Activated T-cell treated with anti-CD3 and anti-CD28 coated beads for 4 hours (primary cell): ENCODE data around the gene ERAP2.
A peak's percentile ranks its signal among the peaks of the same experiment; 100 is the strongest.
"Not testable (repeated sequence)": the region's sequence is repeated elsewhere in the genome, so short reads cannot be mapped to it uniquely, and the experiment has no call there.

Experiments used
- DNase-seq: peaks from one replicate; pipeline ENCODE4 v3.0.0-alpha.2; 2020

ERAP2 gene

DNA sequence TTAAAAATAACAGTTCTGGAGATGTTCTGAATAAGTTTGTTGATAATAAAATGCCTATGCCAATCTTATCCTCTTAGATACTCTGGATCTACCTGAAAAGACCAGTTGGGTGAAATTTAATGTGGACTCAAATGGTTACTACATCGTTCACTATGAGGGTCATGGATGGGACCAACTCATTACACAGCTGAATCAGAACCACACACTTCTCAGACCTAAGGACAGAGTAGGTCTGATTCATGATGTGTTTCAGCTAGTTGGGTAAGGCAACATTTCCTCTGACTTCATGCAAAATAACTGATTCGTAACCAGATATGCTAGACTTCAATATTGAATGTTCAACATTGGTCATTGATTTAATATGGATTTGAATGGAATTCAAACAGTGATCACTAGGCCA, 27.0 kb downstream of the ERAP2 start:
- DNase-seq = no peak

DNA sequence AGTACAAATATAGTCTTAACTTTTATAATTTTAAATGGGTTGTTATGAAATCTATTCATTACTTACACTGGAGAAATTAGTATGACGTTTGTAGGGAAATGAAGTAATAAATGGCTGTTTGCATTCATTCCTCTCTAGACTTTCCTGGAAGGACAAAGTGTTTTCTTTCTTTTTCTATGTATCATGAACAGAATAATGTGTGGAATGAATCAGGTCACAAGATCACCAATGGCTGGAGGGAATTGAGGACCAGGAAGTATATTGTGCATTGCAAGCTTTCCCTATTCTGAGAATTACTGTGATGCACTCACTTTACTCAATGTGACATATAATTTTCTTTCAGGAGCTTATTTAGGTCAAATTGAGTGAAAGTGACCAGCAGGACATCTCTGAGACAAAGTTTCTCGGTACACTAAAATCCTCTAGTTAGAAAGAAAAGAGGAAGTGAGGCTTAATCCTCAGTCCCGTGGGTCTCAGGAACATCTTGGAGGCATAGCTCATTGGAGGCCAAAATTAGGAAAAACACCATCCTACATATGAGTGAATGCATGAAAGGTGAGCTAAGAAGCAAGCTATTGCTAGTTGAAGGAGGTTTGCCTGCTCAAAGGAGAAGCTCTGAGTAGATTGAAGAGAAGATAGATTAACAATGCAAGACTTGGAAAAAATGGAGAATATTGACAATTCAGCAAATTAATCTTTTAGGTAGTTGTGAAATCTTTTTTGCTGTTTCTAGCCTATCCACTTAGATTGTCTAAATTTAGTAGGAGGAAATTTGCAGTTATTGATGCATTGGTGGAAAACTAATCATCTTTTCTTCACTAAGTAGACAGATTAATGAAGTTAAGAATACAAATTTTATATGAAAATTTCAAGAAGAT, 28.0 kb downstream of the ERAP2 start:
- DNase-seq = no peak

DNA sequence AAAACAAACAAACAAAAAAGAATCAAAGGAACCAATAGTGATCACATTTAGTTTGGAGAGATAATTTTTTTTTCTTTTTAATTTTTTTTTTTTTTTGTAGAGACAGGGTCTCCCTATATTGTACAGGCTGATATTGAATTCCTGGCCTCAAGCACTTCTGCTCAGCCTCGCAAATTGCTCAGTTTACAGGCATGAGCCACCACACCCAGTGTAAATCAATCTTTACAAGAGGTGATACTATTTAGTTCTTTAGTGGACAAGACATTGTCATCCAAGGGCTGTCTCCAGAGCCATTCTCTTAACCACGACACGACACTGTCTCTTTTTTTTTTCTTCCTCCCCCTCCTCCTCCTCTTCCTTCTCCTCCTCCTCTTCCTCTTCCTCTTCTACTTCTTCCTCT, 29.6 kb downstream of the ERAP2 start:
- DNase-seq = no peak

DNA sequence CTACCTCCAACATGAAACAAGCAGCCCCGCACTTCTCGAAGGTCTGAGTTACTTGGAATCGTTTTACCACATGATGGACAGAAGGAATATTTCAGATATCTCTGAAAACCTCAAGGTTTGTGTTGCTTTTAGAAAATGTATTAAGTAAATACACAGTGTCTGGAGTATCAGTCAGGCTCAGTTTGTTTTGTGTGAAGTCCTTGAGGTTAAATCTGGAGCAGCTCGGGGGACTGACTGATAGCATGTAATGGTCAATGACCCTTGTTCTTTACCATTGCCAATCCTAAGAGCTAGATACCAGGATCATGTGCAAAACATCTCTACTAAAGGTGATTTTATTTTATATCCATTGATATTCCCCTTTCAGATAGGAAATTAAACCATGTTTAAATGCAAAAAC, 32.7 kb downstream of the ERAP2 start:
- DNase-seq = no peak

DNA sequence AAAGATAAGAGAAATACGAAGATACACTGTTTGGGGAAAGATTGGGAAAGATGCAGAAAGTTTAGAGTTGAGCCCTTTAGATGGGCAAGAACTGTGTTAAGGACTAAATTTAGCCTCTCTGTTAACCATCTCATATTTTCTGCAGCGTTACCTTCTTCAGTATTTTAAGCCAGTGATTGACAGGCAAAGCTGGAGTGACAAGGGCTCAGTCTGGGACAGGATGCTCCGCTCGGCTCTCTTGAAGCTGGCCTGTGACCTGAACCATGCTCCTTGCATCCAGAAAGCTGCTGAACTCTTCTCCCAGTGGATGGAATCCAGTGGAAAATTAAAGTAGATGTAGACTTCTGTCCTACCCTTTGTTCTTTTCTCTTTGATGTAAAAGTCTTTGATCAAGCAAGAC, 33.1 kb downstream of the ERAP2 start:
- no peak for DNase-seq

DNA sequence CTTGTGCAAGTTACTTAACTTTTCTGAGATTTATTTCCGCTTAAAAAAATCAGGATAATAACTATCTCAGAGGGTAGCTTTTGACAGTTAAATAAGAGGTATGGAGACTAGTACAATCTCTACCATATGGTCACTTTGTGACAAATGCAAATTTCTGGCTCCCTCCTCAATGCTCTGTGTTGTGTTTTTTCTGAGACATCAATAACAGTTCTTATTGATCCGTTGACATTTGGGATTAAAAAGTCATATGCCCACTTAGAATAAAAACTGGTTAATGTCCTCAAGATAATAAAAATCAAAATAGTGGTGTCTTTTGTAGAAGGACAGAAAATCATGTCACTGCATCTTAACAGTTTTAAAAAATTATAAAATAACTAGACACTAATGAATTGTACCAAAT, 34.8 kb downstream of the ERAP2 start:
- DNase-seq = no peak

DNA sequence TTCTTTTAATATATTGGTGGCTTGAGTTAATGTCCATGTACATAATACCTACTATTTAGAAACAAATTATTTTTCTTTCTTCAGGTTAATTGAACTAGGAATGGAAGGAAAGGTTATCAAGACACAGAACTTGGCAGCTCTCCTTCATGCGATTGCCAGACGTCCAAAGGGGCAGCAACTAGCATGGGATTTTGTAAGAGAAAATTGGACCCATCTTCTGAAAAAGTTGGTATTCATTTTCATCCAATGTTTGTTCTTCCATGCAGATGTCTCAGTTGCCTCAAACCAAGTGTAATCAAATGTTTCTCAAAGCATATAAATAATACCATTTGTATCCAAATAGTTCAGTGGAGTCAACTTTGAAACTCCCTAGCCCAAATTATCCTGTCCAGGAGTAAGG, 36.9 kb downstream of the ERAP2 start:
- DNase-seq = no peak

DNA sequence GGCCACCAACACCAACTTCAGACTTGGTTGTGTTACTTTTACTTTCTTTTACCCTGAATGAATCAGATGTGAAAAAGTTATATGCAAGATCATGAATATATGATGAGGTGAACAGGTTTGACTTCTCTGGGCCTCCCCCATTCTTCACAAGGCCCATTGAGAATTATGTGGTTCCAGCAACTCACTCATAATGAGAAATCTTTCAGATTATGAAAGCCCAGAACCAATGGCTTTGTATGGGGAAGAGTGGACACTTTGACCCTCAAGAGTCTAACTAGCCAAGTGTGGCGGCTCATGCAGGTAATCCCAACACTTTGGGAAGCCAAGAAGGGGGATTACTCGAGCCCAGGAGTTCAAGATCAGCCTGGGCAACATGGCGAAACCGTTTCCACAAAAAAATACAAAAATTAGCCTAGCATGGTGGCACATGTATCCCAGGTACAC, 43.5 kb downstream of the ERAP2 start:
- DNase-seq = no peak

DNA sequence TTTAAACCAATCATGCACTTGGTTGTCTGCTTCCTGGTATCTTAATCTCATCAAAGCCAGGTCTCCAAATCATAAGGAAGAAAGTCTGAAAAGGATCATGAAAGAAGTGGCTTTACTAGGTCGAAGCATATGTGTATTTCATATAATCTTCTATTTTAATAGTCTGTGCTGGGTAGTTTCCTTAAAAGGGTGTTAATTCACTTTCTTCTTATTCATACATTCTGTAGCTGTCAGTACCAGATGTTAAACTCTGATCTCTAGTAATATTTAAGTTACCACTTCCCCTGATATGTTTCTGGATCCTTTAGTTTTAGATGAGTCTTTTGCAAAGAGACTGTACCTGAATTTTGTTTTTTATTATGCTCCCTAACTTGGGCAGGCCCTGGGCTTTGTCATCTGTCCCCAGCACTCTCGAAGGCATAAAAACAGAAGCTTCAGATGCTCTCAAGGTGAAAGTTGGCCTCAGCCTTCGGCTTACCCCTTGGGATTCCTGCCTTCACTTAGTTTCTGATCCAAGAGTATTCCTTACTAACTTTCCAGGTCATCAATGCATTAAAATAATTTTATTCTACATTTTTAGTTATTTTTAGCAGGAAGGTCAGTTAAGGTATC, 44.5 kb downstream of the ERAP2 start:
- DNase-seq = no peak

DNA sequence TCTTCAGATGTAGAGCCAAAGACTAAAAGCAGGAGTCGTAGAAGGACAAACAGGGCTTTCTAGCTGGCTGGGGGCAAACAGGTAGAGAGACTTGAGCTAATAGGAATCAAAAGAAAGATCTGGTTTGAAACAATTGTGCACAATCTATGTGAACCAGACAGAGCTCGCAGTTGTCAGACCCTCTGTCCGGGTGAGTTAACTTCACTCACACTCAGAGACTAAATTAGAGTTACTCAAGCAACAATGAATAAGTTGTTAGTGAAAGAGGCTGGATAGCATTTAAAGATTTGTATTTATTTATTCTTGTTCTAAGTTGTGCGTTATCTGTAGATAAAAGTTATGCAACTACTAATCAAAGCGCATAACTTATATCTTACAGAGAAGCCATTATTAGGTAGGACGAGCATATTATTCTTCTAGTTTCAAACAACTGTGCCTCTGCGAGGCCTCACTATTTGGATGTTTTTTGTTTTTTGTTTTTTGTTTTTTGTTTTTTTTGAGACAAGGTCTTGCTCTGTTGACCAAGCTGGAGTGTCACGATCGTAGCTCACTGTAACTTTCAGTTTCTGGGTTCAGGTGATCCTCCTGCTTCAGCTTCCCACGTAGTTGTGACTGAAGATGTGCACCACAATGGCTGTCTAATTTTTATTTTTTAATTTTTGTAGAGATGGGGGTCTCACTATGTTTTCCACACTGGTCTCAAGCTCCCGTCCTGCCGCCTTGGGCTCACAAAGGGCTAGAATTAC, 46.4 kb downstream of the ERAP2 start:
- DNase-seq = no peak

DNA sequence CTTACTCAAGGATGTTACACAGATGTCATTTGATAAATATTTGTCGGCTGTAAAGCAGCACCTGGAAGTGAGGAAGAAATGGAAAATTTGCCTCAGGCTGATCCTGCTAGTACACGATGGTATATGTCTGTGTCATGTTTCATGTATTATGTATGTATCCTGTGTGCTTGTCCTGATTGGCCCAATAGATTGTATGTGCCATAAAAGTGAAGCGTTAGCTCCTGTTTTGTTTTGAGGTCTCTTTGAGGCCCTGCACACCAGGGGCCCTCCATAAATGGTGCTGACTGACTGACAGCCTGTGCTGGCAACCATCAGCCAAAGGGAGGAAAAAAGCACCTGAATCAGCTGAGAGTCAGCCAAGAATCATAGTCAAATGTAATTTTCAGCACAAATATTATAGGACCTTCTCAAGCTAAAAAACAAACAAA, 47.7 kb downstream of the ERAP2 start:
- DNase-seq = no peak

DNA sequence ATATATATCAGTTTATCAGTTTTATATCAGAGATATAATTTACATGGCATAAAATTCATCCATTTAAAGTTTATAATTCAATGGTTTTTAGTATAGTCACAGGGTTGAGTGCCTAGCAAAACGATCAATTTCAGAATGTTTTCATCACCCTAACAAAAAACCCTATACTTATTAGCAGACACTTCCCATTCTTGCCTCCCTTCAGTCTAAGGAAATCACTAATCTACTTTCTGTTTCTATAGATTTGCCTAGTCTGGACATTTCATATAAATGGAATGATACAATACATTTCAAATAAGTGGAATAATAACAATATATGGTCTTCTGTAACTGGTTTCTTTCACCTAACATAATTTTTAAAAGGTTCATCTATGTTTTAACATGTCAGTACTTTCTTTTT, 50.0 kb downstream of the ERAP2 start:
- DNase-seq = no peak

DNA sequence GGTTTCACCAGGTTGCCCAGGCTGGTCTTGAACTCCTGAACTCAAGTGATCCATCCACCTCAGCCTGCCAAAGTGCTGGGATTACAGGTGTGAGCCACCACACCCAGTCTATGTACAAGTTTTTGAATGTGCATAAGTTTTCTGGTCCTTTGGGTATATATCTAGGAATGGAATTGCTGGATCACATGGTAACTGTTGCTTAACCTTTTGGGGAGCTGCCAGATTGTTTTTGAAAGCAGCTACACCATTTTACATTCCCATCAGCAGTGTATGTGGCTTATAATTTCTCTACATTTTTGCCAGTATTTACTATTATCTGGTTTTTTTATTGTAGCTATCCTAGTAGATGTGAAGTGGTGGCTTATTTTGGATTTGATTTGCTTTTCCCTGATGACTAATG, 50.7 kb downstream of the ERAP2 start:
- DNase-seq = no peak

DNA sequence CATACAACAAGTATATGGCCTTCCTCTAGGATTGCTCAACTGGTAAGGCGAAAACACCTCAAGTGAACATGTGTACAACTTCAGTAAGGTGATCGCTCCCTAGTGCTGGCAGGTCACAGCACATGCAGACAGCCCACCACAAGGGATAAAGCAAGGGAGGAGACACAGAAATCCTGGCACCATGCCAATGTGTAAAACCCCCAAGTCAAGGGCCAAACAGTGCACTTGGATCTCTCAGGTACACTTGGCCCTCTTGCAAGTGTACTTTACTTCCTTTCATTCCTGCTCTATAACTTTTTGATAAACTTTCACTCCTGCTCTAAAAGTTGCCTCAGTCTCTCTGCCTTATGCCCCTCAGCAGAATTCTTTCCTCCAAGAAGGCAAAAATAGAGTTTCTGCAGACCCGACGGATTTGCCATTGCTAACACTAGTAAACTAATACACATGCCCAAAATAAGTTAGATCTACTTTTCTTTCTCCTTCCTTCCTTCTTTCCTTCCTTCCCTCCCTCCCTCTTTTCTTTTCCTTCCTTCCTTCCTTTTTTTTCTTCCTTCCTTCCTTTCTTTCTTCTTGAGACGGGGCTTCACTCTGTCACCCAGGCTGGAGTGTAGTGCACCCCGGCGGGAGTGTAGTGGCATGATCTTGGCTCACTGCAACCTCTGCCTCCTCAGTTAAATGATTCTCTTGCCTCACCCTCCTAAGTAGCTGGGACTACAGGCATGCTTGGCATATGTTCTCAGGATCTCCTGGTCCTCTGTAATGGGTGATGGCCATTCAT, 52.8 kb downstream of the ERAP2 start:
- DNase-seq = no peak

DNA sequence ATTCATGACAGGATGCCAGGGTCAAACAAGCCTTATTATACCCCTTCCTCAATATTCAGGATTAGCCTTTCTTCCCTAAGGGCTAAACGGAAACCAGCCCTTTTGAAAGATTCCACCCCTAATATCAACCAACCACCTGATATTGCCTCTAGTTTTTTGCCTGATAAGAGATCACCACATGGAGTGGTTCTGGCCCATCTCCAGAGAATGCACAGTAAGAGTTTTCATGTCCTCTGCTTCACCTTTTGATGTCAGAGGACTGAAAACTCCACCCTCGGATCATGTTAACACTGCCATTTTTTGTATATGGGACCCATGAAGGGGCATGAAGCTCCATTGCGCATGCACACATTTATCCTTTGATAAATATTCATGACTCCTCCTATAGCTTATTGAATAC, 53.8 kb downstream of the ERAP2 start:
- DNase-seq = no peak

DNA sequence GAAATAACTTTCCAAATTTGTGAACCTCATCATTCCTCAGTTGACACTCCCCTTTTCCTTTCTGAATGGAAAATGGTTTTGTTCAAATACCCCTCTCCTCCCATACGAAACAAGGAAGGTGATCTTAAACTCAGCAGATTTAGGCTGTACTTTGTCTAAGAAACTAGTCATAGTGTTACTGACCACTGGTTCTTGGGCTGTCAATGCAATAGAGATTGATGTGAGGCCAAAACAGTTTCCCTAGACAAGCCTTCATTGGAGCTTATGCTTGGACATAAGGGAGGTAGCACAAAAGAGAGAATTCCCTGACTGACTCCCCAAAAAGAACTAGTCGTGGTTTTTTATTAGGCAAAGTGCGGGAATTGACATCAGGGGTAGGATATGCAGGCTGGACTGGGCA, 54.3 kb downstream of the ERAP2 start:
- no peak for DNase-seq

DNA sequence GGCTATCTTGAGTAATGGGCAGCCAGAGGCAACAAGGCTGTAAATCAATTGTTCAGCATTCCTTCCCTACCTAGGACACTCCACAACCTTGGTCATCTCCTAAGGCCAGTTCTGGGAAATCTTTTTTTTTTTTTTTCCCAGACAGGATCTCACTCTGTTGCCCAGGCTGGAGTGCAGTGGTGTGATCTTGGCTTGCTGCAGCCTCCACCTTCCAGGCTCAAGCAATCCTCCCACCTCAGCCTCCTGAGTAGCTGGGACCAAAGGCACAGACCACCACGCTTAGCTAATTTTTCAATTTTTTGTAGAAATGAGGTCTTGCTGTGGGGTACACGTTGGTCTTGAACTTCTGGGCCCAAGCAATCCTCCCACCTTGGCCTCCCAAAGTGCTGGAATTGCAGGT, 54.7 kb downstream of the ERAP2 start:
- DNase-seq = not testable (repeated sequence)

DNA sequence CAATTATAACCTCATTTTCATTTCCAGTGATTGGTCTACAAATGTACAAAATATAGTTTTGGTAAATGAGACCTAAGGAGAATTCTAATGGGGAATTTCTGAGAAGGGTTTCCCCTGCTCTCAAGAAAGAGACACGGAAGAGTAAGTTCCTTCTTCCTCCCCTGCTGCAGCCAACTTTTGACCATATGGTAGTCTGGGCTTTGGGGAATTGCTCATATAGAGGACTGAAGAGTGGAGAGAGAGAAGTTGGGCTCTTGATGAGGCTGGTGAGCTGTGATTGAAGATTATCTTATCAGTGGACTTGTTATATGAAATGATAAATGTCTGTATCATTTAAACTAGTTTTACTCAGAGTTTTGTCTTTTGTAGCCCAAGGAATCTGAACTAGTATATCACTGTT, 55.3 kb downstream of the ERAP2 start:
- no peak for DNase-seq

DNA sequence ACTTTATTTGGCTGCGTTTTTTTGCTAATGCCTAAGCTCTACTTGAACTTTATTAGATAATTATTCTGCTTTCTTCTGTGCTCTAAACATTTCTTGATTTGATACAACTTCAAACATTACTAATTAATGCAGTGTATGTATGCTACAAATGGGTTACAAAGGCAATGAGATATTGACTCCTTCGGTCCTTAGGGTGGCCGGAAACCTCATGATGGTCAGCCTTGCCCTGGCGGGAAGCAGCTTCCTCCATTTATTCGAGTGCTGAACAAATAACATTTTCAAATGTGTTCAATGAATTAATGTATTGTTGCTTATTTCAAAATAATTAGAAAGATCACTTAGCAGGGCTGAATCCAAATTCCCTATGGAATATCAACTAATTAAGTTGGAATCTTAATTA, 55.7 kb downstream of the ERAP2 start:
- no peak for DNase-seq

DNA sequence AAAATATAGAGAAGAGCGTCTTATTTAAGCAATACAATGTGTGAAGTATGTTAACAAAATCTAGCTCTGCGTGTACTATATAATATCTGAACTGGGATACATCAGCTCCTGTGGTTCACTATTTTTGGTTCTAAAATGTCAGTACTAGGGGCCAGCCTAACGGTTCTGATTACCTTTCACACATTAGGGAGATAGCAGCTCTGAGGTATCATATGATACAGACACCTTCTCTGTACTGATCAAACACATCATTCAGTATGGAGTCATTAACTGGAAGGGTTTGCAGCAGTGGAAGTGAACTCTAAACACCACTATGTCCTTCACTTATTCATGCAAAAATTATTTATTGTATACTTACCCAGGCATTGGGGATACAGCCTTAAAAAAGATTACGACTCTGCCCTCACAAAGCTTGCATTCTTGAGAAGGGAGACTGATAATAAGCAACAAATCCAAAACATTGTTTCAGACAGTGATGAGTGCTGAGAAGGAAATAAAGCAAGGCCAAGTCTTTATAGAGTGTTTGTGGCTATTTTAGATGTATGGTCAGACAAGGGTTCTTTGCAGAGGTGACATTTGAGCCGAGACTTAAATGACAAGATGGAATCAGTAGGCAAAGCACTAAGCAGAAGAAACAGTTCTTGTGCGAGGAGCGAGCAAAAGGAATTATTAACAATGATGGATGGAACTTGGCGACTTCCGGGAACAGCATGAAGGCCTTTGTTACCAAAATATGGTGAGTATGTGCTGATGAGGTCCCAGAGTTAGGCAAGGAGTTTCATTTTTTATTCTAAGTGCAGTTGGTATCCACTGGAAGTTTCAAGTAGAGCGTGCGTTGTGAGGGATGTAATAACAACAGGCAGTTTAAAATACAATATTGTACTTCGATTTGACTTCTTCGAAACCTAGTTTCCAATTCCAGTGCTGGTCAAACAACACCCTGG, 57.7 kb downstream of the ERAP2 start:
- no peak for DNase-seq

DNA sequence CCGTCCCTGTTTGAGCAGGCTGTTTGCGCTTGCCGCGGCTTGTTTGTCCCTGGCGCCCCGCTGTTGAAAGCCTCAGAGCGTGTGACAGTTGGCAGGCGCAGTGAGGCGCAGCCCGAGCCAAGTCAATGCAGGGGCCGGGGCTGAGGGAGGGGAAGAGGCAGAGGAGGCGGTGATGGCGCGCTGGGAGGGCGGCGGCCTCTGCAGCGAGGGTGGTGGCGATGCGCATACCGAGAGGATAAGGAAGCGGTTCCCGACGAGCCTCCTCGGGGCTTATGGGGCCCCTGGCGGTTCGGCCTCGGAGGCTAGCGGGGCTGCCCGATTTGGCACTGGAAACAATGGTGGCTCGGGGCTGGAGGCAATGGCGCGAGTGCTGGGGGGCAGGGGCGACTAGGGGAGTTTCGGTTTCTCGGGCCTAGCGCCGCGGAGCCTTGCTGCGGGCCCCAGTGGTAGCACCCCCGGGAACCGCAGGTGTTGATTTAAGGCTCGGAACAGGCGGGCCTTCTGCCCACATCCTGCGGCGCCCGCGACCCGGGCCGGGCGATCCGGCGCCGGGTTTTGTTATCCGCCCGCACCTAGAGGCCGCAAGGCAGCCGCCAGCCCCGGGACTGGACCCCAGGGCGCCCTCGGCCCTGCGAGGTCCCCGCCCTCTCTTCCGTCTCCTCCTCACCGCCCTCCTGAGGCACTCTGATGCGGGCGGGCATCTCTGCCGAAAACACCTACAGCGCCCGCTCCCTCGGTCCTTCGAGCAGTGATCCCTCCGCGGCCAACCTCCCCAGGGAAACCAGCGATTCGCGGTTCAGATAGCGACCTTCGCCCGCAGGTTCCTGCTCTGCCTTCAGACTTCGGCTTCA, 58.6 kb downstream of the ERAP2 start:
- DNase-seq = peak; percentile 83
